GM15510 (cell line): ENCODE data around the gene FAM3D.

ENCODE experiments used
- POLR2A ChIP-seq: IDR thresholded peaks from 3 replicates; pipeline ENCODE4 v1.6.1; 2011; ENCODE audit warnings: borderline replicate concordance; ENCODE audit not compliant: insufficient read length; ENCODE audit errors: extremely low read depth

FAM3D gene

DNA sequence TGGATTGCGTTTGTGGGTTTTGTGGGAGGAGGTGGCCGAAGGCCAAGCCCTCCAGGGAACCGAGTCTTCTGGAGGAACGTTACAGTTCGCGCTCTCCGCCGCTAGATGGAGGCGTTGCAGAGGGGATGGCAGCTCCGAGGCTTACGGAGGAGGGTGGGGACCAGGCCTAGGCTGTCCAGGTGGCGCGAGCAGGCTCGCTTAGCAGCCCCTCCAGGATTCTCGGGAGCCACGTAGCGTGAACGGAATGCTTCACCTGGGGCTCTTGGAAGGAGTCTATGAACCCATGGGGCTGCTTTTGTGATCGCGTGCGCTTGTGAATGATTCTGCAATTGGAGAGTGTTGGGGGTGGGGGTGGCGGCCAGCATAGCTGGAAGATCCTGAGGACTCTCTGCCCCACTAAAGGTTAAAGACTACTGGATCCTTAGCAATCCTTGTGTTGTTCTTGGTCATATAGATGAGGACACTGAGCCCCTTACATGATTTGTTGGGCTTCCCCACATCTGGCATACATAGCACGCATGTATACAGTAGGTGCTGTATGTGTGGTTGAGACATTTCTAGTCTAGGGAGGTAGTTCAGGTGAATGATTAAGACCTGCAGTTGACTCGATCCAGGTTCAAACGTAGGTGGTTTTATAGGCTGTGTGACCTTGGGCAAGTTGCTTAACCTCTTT is 25.7 kb downstream of the FAM3D start:
- TF ChIP-seq POLR2A = no peak

DNA sequence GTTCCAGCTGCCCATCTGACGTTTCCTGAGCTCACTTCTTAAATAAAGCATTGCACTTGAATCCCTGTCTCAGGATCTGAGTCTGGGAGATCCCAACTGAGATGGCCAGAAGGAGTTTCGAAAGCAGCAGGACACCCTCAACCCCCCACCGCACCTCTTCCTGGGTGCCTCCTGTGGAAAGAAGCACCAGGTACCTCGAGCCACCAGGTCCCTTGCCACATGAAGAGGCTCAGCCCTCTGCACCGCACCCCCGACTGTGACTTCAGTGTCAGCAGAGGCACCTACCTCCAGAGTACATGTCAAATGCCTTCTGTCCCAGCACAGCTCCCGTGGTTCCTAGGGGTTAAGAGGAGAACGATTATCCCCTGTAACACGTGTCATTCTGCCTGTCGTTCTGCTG is 26.7 kb downstream of the FAM3D start:
- no peak for TF ChIP-seq POLR2A

DNA sequence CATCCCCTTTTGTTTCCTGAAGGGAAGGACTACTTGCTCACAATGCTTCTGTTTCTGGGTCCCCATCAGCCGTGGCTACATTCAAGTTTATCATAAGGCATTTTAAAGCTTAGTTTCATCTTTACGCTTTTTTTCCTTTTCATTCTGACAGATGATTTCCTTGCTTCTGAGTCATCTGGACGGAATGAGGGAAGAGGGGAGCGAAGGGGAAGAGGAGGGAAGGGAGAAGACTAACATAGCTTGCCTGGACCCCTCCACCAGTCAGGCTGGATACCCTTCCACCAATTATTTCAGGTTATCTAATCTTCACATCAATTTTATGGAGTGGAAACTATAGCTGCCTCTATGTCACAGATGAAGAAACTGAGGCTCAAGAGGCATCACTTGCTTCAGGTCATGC is 27.6 kb downstream of the FAM3D start:
- TF ChIP-seq POLR2A = no peak

DNA sequence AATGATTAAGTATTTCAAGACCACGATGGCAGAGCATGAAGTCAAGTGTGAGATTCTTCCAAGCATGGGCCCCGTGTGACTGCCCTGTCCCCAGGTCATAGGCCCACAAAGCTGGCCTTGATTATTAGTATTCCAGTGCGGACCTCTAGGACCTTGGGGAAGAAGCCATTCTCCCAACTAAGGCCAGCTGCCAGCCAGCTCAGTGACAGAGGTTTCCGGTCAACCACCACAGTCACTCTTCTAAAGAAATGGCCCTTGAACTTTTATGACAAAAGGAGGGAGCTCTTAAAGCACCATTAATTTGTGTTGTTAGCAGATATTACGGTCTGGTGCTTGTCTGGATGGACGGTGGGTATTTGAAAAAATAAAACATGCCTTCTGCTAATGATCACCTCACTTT is 28.0 kb downstream of the FAM3D start:
- no peak for TF ChIP-seq POLR2A

DNA sequence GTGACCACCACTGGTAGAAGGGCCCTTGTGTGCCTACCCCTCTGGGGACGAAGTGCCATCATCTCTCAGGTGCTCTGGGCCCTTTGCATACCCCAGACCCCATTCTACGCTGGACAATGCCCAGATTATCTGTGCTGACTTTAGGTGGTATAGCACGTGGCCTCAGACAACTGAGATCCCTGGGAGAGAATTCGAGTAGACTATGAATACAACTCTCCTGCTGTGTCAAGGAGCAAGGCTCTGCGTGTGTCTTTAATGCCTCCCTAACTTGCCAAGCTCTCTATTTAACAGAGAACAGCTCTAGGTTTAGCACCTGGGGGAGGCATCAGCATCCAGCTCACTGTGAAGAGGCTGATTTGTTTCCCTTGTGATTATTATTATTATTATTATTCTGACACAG is 29.1 kb downstream of the FAM3D start:
- TF ChIP-seq POLR2A = no peak

DNA sequence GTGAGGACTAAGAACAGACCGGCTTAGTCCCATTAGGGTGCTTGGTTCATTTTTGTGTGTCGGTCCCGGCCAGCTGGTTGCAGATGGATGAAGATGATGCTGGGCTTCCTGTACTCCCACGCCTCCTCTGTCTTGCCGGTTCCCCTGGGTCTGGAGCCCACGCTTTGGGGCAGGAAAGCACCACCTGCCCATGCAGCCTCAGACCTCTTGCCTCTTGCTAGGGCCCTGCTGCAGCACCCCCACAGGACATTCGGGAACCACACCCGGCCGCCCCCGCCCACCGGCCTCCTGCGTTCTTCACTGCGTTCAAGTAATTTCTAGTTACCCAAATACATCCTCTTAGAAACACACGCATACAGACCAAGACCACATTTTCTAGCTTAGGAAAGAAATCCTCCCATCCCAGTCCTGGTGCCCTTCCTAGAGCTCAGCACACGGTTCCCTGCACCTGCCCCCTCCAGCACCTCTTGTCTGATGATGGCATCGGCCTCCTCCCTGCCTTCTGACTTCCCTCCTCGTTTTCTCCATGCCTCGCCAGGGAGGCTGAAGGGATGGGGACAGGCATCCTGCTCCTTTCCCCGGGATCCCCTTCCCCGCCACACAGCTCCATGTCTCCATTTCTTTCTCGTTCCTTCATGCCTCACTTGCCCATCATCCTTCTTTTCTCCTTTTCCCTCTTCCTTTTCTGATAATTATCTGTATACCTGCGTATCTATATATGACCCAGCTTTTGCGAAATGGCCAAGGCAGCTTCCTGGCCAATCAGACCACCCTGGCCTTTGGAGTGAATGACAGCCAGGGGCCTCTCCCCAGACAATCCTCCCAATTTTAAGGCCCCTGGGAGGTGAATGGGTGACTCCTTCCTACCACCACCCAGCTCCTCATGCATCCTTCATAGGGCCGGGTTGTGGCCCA is 30.9 kb downstream of the FAM3D start:
- no peak for TF ChIP-seq POLR2A

DNA sequence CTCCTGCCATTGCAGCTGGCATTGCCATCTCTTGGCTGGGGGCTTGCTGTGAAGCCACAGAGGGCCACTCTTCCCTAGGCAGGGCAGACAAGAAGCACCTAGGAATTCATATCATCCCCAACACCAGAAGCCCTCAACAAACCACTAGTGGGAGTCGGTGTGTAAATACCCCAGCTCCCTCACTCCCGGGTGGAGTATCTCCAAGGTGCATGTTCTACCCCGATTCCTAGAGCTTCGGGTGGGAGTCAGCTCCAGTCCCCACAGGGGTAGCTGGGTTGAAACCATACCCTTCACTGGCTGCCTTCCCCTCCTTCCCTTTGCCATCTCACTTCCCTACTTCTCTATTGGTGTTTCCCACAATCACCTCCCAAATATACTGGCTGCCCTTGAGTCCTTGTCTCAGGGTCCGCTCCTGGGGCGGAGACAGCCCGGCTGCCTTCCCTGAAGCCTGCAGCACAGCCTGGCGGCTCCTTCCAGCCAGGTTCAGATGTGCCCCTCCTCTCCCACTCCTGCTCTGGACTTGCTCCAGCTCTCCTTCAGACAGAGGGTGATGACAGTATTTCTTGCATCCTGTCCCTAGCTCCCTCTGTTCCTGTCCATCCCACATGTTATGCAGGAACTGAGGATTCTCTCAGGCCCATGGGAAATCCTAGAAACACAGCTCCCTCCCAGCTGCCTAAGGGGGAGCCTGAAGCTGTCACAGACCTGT is 33.3 kb downstream of the FAM3D start:
- TF ChIP-seq POLR2A = no peak

DNA sequence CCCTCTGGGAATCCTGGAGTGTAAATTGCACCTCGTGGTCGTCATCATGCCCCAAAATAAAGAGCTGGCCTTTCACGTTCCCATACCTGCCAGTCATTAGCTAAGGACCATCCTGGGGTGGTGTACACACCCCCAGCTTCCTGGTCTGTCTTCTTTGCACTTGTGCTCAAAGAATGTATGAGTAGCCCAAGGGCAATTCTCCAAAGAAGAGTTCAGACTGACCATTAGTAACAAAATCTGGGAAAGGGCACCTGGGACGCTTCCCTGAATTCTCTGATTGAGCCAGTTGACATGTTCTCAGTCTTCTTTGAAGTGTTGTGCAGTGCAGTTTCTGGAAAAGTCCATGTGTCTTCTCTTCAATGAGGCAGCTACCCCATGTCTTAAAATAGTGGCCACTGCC is 34.8 kb downstream of the FAM3D start:
- no peak for TF ChIP-seq POLR2A

DNA sequence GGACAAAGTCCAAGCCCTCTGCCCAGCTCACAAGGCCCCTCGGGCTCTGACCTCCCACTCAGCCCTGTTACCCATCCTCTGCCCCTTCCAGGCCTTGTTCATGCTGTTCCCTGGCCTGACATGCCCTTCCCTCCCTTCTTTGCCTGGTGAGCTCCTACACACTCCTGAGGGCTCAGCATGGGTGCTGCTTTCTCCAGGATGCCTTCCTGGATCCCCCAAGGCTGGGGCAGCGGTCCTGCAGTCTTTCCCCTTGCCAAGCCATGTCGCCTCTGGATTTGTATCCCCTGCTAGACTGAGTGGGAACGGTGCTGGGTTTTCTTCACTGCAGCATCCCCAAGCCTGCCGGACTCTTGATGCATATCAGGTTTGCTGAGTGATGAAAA is 35.9 kb downstream of the FAM3D start:
- TF ChIP-seq POLR2A = no peak

DNA sequence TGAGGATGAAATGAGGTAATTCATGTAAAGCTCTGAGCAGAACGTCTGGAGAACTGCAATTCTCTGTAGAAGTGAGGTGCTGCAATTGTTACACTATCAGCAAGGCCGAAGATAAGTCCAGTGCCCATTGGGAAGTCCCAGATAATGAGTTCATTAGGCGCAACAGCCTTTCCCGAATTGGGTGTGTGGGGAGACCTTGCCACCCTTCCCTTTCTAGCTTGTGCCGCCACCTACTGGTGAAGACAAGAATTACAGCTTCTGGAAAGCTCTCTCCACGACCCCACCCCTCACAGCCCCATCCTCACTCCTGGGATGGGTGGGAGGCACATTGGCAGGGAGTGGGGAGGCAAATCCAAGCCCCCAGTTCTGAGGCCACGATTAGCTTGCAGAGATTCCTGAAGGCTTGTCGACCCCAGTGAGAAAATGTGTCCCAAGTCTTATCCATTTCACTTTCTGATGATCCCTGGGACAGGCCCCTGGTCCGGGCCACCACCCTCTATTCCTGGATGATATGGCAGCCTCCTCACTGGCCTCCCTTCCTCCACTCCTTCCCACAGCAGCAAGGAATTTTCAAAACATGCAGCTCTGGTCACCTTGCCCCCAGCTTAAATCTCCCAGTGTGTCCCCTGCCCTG is 36.4 kb downstream of the FAM3D start:
- TF ChIP-seq POLR2A = no peak

DNA sequence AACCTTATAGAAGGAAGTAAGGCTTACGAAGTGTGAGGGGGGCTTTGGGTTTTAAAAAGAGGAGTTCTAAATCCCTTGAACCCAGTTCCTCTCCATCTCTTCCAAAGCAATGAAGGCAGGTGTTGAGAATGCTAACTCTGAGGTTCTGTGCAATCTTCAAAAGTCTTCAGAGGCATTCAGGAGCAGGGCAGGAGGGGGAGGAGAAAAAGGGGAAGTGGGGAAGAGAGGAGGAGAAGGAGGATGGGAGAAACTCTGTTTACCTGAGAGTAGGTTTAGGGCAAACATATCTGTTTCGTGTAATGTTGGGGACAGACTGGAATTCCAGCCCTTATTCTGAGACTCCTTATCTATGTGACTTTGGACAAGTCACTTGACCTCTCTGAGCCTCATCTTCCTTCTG is 36.9 kb downstream of the FAM3D start:
- no peak for TF ChIP-seq POLR2A

DNA sequence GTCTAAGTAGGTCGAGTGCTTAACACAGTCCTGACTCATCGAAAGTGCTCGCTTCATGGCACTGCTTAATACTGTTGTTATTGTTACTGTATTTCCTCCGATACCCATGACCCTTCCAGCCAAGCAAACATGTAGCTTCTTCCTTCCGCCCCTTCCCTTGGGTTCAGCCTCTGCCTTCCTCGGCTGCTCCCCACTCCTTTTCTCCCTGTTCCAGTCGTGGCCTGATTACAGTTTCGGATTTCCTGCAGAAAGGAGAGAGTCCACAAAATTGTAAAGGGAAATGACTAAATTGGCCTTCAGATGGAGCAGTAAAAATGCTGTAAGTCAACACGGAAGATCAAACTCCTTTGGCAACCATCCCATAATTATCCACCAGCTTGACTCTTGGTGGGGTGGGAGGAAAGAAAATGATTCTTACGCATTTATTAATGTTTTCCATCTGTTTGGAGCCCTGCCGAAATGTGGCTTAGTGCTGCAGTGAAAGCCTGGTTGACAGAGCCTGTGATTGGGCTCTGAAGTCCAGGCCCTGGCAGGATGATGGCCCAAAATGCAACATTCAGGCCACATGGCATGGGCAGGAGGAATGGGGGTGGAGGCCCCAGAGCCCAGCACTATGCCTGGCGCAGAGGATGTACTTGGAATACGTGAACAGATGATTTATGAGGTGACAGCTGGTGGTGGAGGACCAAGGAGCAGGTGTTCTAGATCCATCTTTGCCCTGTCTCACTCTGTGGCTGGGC is 37.6 kb downstream of the FAM3D start:
- TF ChIP-seq POLR2A = no peak

DNA sequence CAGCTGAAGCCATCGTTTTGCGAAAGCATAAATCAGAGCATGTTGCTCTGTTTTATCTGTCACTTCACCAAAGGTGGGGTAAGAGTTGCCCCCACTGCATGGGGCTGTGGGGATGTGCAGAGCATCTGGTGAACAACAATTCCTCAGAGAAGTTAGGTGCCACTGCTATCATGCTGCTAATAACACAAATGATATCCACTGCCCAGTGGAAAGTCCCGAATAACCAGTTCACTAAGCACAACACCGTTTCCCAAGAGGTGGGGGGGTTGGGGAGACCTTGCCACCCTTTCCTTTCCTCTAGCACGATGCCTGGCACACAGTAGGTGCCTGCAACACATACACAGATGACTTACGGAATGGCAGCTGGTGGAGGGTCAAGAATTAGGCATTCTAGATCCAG is 38.6 kb downstream of the FAM3D start:
- TF ChIP-seq POLR2A = no peak

DNA sequence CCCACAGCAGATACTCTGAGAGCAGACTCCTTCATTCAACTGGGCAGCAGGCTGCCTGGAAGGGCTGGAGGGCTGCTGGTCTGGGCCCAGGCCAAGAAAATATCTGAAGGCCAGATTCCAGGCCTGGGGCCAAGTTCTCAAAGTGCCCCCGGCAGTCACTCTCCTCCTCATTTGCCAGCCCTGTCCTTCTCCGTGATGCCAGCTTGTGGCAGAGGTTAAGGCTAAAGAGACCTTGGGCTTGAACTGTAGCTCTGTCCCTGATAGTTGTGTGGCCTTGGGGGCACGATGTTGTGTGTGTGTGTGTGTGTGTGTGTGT is 39.0 kb downstream of the FAM3D start:
- TF ChIP-seq POLR2A = no peak

DNA sequence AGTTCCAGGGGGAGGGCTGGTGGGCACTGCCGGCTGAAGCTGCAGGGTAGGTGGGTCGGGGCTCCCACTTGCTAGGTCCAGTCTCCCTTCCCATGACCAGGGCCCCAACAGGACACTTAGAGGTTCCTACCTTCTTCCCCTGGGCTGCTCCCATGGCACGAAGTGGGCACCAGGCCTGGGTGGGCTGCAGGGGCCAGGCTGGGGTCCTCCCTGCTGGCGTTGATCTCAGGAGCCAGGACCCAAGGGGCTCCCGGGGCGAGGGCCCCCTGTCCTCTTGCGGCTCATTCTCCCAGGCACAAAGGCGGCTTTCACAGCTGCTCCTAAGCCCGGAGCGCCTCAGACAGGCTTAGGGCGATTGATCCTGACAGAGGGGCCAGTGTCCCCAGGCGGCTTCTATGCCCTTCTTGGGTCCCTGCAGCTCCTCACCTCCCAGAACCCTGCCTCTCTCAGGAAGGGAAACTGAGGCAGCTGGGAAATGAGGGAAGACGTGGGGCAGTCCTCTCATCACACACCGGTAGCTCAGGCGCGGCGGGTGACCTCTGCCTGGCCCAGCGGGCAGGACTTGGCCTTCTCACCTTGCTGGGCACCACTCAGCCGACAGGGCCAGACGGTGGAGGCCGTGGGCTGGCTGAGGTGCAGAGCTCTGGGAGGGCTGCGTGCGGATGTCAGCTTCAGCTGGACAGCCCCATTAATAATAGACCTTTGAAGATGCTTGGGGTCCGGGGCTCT is 39.6 kb downstream of the FAM3D start:
- no peak for TF ChIP-seq POLR2A
